GM12873 (cell line): ENCODE results near the gene STK11.

Source experiments
- TF ChIP-seq, protein P1 (sequence below): IDR thresholded peaks from 2 replicates; pipeline ENCODE4 v1.5.1; 2012; ENCODE audit warnings: low read depth, mild to moderate bottlenecking, moderate library complexity, low read length, control low read depth; ENCODE audit not compliant: insufficient read depth; ENCODE audit errors: missing control alignments

Gene STK11

GRCh38 chr19:1240925-1241324 is 35.3 kb downstream of the STK11 start:
- TF ChIP-seq, protein P1, sequence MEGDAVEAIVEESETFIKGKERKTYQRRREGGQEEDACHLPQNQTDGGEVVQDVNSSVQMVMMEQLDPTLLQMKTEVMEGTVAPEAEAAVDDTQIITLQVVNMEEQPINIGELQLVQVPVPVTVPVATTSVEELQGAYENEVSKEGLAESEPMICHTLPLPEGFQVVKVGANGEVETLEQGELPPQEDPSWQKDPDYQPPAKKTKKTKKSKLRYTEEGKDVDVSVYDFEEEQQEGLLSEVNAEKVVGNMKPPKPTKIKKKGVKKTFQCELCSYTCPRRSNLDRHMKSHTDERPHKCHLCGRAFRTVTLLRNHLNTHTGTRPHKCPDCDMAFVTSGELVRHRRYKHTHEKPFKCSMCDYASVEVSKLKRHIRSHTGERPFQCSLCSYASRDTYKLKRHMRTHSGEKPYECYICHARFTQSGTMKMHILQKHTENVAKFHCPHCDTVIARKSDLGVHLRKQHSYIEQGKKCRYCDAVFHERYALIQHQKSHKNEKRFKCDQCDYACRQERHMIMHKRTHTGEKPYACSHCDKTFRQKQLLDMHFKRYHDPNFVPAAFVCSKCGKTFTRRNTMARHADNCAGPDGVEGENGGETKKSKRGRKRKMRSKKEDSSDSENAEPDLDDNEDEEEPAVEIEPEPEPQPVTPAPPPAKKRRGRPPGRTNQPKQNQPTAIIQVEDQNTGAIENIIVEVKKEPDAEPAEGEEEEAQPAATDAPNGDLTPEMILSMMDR, result peak; percentile 3

DNA sequence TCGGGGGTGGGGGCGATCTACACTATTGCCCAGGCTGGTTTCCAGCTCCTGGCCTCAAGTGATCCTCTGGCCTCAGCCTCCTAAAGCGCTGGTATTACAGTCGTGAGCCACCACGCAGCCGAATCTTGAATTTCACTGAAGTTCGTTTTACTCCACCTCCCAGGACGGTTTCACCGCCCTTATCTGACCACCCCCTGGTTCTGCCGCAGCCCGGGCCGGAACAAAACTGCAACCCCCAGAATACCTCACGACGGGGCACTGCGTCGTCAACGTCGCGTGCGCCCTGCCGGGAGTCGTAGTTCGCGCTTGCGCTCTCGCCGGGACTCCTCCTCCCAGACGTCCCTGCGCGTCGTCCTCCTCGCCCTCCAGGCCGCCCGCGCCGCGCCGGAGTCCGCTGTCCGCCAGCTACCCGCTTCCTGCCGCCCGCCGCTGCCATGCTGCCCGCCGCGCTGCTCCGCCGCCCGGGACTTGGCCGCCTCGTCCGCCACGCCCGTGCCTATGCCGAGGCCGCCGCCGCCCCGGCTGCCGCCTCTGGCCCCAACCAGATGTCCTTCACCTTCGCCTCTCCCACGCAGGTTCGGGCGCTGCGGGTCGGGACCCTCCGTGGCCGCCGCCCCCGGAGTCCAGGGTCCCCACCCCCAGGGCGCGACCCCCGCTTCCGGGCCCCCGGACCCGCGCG is 36.0 kb downstream of the STK11 start, which contains the start of gene ATP5F1D:
ATP5F1D (plus strand) TSS at position 335 of the 679 bp plus-strand sequence; CDS start at position 435, 100 bp downstream.
- TF ChIP-seq, protein P1, result no peak

DNA sequence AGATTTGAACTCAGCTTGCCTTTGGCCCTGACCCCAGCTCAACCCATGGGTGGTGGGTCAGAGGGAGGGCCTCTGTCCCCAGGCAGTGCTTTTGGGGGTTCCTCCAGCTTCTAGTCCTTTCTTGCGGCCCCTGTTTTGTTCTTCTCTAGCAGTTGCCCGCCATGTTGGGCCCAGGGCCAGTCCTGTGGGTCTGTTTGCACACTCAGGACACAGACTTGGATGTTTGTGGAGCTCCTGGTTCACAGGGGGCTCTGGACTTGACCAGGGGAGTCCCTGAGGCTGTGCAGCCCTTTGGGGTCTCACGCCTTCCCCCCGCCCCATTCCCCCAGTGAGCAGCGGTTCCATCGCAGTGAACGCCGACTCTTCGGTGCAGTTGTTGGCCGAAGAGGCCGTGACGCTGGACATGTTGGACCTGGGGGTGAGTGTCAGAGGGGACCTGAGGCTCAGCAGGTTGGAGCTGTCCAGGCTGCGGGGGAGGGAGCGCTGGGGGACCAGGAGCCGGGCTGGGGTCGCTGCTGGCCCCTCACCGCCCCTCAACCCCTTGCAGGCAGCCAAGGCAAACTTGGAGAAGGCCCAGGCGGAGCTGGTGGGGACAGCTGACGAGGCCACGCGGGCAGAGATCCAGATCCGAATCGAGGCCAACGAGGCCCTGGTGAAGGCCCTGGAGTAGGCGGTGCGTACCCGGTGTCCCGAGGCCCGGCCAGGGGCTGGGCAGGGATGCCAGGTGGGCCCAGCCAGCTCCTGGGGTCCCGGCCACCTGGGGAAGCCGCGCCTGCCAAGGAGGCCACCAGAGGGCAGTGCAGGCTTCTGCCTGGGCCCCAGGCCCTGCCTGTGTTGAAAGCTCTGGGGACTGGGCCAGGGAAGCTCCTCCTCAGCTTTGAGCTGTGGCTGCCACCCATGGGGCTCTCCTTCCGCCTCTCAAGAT is 38.5 kb downstream of the STK11 start:
- TF ChIP-seq, protein P1, result peak; percentile 96

- TF ChIP-seq, protein P1, result no peak
Measured at GRCh38 chr19:1244693-1245451, 39.3 kb downstream of the STK11 start.

GRCh38 chr19:1245494-1246264 is 40.1 kb downstream of the STK11 start:
- TF ChIP-seq, protein P1, result no peak

- TF ChIP-seq, protein P1, result no peak
Measured at GRCh38 chr19:1247748-1248138, 42.2 kb downstream of the STK11 start.
